ENCODE measurements around the gene GNB1. TPM values are rescaled to one million over a fixed set of nuclear protein-coding genes. Genes with fewer than 3 reads are reported as not detected.
A peak's percentile ranks its signal among the peaks of the same experiment; 100 is the strongest.
"Not testable (repeated sequence)": the region's sequence is repeated elsewhere in the genome, so short reads cannot be mapped to it uniquely, and the experiment has no call there.

GNB1 gene
- total RNA-seq, 1 experiment from 2014 or later: 611 TPM

DNA sequence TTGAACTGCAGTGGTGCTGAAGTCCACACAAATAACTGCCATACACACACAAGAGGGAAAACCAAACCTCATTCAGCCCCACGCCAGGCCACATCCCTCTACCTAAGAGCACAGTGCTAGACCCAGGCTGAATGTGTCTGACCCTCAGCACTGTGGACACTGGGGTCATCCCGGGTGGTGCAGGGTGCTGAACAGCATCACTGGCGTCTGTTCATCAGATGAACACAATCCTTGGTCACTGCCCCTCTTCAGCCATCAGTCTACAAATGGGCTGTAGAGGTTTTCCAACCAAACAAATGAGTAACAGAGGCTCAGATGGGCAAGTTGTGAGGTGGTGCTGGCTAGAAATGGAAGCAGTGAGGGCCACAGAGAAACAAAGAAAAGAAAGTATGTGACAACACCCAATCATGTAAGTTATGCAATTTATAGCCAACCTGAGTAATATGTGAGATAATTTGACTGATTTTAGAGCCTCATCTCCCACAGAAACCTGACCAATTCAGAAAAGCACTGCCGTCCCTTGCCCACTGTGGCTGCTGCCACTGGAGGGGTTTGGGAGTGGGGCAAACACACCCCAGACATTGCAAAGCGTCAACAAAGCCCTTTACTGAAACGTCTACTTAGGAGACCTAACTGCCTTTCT lies 27.9 kb downstream of the GNB1 start:
- no peaks in the 10 kb centered on the region for H3K9me3 ChIP-seq (ENCODE audit: low read depth, low read length, poor library complexity, severe bottlenecking)
- peaks cover 42% of the 10 kb centered on the region for H3K4me1 ChIP-seq (ENCODE audit: insufficient read depth, low read length, poor library complexity, severe bottlenecking)
- DNase-seq (ENCODE audit: low spot score): no peak
- ChIA-PET POLR2A (ENCODE audit: low non-redundant PET) (no interaction called here), CTCF (no interaction called here)
- H3K27ac ChIP-seq (ENCODE audit: low read depth, low read length, poor library complexity, severe bottlenecking): peak overlapping the region; percentile 18
- intact Hi-C loops (cut with micrococcal nuclease; ENCODE audit: unreplicated experiment): no loop called here
- BruUV-seq (replicated peaks): no TSS peak
- no peaks in the 10 kb centered on the region for H3K27me3 ChIP-seq (replicated peaks; ENCODE audit: insufficient read depth, low read depth, low read length, poor library complexity)
- TF ChIP-seq EZH2 (IDR thresholded peaks at IDR 0.05; ENCODE audit: borderline replicate concordance, low read depth, low read length, poor library complexity, severe bottlenecking): no peak
- TF ChIP-seq, protein P1, sequence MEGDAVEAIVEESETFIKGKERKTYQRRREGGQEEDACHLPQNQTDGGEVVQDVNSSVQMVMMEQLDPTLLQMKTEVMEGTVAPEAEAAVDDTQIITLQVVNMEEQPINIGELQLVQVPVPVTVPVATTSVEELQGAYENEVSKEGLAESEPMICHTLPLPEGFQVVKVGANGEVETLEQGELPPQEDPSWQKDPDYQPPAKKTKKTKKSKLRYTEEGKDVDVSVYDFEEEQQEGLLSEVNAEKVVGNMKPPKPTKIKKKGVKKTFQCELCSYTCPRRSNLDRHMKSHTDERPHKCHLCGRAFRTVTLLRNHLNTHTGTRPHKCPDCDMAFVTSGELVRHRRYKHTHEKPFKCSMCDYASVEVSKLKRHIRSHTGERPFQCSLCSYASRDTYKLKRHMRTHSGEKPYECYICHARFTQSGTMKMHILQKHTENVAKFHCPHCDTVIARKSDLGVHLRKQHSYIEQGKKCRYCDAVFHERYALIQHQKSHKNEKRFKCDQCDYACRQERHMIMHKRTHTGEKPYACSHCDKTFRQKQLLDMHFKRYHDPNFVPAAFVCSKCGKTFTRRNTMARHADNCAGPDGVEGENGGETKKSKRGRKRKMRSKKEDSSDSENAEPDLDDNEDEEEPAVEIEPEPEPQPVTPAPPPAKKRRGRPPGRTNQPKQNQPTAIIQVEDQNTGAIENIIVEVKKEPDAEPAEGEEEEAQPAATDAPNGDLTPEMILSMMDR (conservative IDR thresholded peaks at IDR 0.05; ENCODE audit: low read depth, low read length): no peak
- H3K36me3 ChIP-seq (ENCODE audit: insufficient read depth, low read length, poor library complexity, severe bottlenecking): no peaks in the 10 kb centered on the region
- H3K4me3 ChIP-seq (ENCODE audit: low read depth, low read length, poor library complexity, severe bottlenecking): no peak overlapping the region

GRCh38 chr1:1861761-1862310 lies 29.1 kb downstream of the GNB1 start:
- peaks cover 52% of the 10 kb centered on the region for H3K4me1 ChIP-seq (ENCODE audit: insufficient read depth, low read length, poor library complexity, severe bottlenecking)
- POLR2A ChIA-PET (ENCODE audit: low non-redundant PET); DNase-seq (ENCODE audit: low spot score); H3K9me3 ChIP-seq (ENCODE audit: low read depth, low read length, poor library complexity, severe bottlenecking); intact Hi-C loops (cut with micrococcal nuclease; ENCODE audit: unreplicated experiment); BruUV-seq (replicated peaks); H3K4me3 ChIP-seq (ENCODE audit: low read depth, low read length, poor library complexity, severe bottlenecking); H3K36me3 ChIP-seq (ENCODE audit: insufficient read depth, low read length, poor library complexity, severe bottlenecking); H3K27me3 ChIP-seq (replicated peaks; ENCODE audit: insufficient read depth, low read depth, low read length, poor library complexity): not testable (repeated sequence)
- CTCF ChIA-PET: interaction anchor here (1.0 kb wide), 1 partner anchor 10 kb away, joined by 3 read pairs; no protein-coding TSS in a partner anchor
- H3K27ac ChIP-seq (ENCODE audit: low read depth, low read length, poor library complexity, severe bottlenecking): peak overlapping the region; percentile 33

DNA sequence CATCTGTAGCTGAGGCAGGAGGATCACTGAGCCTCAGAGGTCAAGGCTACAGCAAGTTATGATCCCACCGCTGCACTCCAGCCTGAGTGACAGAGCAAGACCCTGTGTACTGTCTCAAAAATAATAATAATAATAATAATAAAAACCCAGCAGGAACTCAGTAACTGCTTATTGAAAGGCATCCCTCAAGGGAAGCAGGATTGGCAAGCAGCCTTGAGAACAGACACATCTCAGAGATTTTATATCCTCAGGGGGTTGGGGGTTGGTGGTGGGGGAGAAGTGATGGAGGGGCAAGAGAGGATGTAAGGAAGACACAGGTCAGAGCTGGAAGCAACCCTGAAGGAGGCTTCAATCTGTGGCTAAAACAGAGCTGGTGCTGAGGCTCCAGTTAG lies 29.6 kb downstream of the GNB1 start:
- no peak for TF ChIP-seq EZH2 (IDR thresholded peaks at IDR 0.05; ENCODE audit: borderline replicate concordance, low read depth, low read length, poor library complexity, severe bottlenecking)
- TF ChIP-seq, protein P1 (conservative IDR thresholded peaks at IDR 0.05; ENCODE audit: low read depth, low read length): no peak
- ChIA-PET POLR2A (ENCODE audit: low non-redundant PET) (no interaction called here), CTCF (interaction anchor here (1.0 kb wide), 1 partner anchor 9 kb away, joined by 3 read pairs; no protein-coding TSS in a partner anchor)
- peaks cover 52% of the 10 kb centered on the region for H3K4me1 ChIP-seq (ENCODE audit: insufficient read depth, low read length, poor library complexity, severe bottlenecking)
- H3K27ac ChIP-seq (ENCODE audit: low read depth, low read length, poor library complexity, severe bottlenecking): peak overlapping the region; percentile 93
- no peaks in the 10 kb centered on the region for H3K36me3 ChIP-seq (ENCODE audit: insufficient read depth, low read length, poor library complexity, severe bottlenecking)
- no peak overlapping the region for H3K4me3 ChIP-seq (ENCODE audit: low read depth, low read length, poor library complexity, severe bottlenecking)
- intact Hi-C loops (cut with micrococcal nuclease; ENCODE audit: unreplicated experiment): no loop called here
- no peaks in the 10 kb centered on the region for H3K27me3 ChIP-seq (replicated peaks; ENCODE audit: insufficient read depth, low read depth, low read length, poor library complexity)
- no peaks in the 10 kb centered on the region for H3K9me3 ChIP-seq (ENCODE audit: low read depth, low read length, poor library complexity, severe bottlenecking)
- DNase-seq (ENCODE audit: low spot score): peak; percentile 34
- BruUV-seq (replicated peaks): no TSS peak

GRCh38 chr1:1859970-1860697 lies 30.8 kb downstream of the GNB1 start:
- H3K27me3 ChIP-seq (replicated peaks; ENCODE audit: insufficient read depth, low read depth, low read length, poor library complexity); H3K4me3 ChIP-seq (ENCODE audit: low read depth, low read length, poor library complexity, severe bottlenecking); CTCF ChIA-PET; intact Hi-C loops (cut with micrococcal nuclease; ENCODE audit: unreplicated experiment); BruUV-seq (replicated peaks); H3K9me3 ChIP-seq (ENCODE audit: low read depth, low read length, poor library complexity, severe bottlenecking); POLR2A ChIA-PET (ENCODE audit: low non-redundant PET); H3K36me3 ChIP-seq (ENCODE audit: insufficient read depth, low read length, poor library complexity, severe bottlenecking): not testable (repeated sequence)
- peak; percentile 40 for DNase-seq (ENCODE audit: low spot score)
- Histone ChIP-seq H3K27ac (ENCODE audit: low read depth, low read length, poor library complexity, severe bottlenecking) (peak overlapping the region; percentile 93), H3K4me1 (ENCODE audit: insufficient read depth, low read length, poor library complexity, severe bottlenecking) (peaks cover 52% of the 10 kb centered on the region)
